ENCODE data around the gene SAP30BP.

The SAP30BP gene

GRCh38 chr17:75731086-75731715 is 64.1 kb downstream of the SAP30BP start:
- Mint-ChIP-seq H3K36me3 (ENCODE audit: low read depth) (no peaks in the 10 kb centered on the region), H3K27me3 (ENCODE audit: low read depth, poor library complexity) (peaks cover 13% of the 10 kb centered on the region), H3K4me1 (no peaks in the 10 kb centered on the region), H3K27ac (no peak overlapping the region), H3K4me3 (no peak overlapping the region), H3K9me3 (no peaks in the 10 kb centered on the region)
- no peak for TF ChIP-seq CTCF (IDR thresholded peaks at IDR 0.05)
- DNase-seq = no peak

GRCh38 chr17:75731716-75732498 is 64.8 kb downstream of the SAP30BP start:
- no peak for TF ChIP-seq CTCF (IDR thresholded peaks at IDR 0.05)
- no peaks in the 10 kb centered on the region for H3K9me3 Mint-ChIP-seq

GRCh38 chr17:75733471-75733870 is 66.3 kb downstream of the SAP30BP start:
- no peak for DNase-seq
- Mint-ChIP-seq H3K4me3 (no peak overlapping the region), H3K4me1 (no peaks in the 10 kb centered on the region), H3K27me3 (ENCODE audit: low read depth, poor library complexity) (peaks cover 18% of the 10 kb centered on the region), H3K36me3 (ENCODE audit: low read depth) (no peaks in the 10 kb centered on the region), H3K27ac (no peak overlapping the region), H3K9me3 (no peaks in the 10 kb centered on the region)
- TF ChIP-seq CTCF (IDR thresholded peaks at IDR 0.05) = no peak

More at GRCh38 chr17:75731716-75732498, 64.8 kb downstream of the SAP30BP start:
- no peak for DNase-seq
- Mint-ChIP-seq H3K4me1 (no peaks in the 10 kb centered on the region), H3K4me3 (no peak overlapping the region), H3K27ac (no peak overlapping the region), H3K36me3 (ENCODE audit: low read depth) (no peaks in the 10 kb centered on the region), H3K27me3 (ENCODE audit: low read depth, poor library complexity) (peaks cover 15% of the 10 kb centered on the region)

GRCh38 chr17:75734674-75735294 is 67.6 kb downstream of the SAP30BP start:
- TF ChIP-seq CTCF (IDR thresholded peaks at IDR 0.05) = no peak
- Mint-ChIP-seq H3K27ac (peak overlapping the region; percentile 60), H3K36me3 (ENCODE audit: low read depth) (no peaks in the 10 kb centered on the region), H3K4me1 (no peaks in the 10 kb centered on the region), H3K27me3 (ENCODE audit: low read depth, poor library complexity) (peaks cover 18% of the 10 kb centered on the region), H3K4me3 (no peak overlapping the region), H3K9me3 (no peaks in the 10 kb centered on the region)
- DNase-seq = no peak

GRCh38 chr17:75736173-75736835 is 69.2 kb downstream of the SAP30BP start:
- no peaks in the 10 kb centered on the region for H3K9me3 Mint-ChIP-seq
- no peak for DNase-seq
- H3K27me3 Mint-ChIP-seq (ENCODE audit: low read depth, poor library complexity) = peaks cover 15% of the 10 kb centered on the region
- no peak overlapping the region for H3K27ac Mint-ChIP-seq
- H3K4me3 Mint-ChIP-seq = no peak overlapping the region
- H3K4me1 Mint-ChIP-seq = no peaks in the 10 kb centered on the region
- no peak for TF ChIP-seq CTCF (IDR thresholded peaks at IDR 0.05)
- no peaks in the 10 kb centered on the region for H3K36me3 Mint-ChIP-seq (ENCODE audit: low read depth)

Data from nephron progenitor cell (in vitro differentiated cells).